GM21786 (cell line): ENCODE measurements around the gene CRIM1.

Experiments
- ATAC-seq: cut with Tn5 transposase; IDR thresholded peaks from one replicate; pipeline ENCODE4 v1.9.1; 2021; ENCODE audit not compliant: unreplicated experiment

The CRIM1 gene

DNA sequence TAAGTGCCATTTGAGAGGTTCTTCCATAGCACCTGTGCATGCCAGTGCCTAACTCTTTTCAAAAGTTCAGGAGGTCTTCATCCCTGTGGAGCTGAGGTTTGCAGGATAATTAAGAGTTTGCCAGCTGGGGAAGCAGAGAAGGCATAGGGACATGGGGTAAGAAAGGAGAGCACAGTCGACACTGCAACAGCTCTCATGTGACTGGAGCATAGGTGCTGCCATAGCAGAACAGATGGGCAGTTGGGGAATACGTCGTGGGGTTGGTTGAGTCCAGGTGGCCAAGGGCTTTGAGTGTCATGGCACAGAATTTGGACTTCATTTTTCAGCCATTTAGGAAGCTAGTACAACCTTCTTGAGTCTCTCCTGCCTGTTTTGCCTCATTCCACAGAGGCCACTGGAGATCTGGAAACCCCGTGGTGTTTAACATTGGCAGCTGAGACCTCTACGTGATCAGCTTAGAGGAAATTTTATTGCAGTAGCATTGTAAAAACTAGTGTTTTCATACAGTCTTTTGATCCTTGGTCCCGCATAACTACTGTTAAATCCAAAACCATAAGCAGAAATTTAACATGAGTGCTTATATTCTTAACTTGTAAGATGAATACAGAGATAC lies 65.1 kb downstream of the CRIM1 start:
- no peak for ATAC-seq

DNA sequence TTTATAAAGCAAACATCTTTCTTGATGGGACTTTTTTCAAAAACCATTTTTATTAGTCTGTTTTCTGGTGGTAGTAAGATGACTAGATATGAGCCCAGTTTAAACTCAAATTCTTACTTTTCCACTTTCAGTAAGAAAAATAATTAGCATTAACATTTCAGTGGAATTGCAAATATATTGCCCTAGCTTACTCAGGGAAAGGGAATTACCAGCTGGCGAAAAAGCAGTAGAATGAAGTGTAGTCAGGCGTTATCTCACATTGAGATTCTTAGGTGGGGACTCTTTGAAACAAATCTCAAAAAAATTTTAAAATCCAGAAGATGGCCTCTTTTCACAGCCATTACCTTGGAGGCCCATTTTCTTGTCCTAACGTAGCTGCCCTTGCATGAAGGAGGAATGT lies 65.8 kb downstream of the CRIM1 start:
- ATAC-seq: no peak

DNA sequence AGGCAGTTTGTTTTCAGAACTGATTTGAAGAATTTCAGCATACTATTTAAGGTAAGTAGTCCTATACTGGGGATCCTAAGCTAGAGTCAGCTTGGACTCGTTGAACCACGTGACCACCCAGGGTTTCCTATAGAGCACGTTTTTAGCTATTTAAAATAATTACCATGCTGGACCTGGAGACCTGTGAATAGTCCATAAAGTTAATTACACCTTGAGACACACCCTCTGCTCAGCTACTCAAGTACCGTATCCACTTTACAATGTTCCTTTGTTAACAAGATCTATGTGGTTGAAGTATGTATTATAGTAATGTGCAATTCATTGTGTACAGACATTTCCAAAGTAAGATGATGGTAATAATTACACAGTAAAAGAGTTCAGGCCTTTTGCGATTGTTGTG lies 67.6 kb downstream of the CRIM1 start:
- no peak for ATAC-seq

DNA sequence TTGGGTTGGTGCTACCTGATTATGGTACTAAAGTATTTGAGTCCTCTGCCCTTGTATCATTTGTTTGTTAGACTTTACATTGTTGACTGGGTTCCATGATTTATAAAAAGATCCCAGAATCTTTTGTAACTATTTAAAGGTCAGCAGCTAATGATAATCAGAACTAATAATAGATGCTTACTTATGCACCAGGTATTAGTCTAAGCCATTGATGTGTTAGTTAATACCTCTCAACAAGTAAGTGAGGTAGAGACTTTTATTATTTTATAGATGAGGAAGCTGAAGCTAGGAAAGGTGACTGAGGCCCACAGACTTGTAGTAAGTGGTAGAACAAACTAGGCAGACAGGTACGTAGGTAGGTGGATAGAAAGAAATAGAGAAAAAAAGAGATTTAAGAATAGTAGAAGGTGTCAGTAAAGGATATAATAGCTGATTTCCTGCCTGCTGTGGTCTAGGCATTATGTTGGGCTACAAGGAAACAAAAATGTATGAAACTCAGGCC lies 68.1 kb downstream of the CRIM1 start:
- no peak for ATAC-seq

DNA sequence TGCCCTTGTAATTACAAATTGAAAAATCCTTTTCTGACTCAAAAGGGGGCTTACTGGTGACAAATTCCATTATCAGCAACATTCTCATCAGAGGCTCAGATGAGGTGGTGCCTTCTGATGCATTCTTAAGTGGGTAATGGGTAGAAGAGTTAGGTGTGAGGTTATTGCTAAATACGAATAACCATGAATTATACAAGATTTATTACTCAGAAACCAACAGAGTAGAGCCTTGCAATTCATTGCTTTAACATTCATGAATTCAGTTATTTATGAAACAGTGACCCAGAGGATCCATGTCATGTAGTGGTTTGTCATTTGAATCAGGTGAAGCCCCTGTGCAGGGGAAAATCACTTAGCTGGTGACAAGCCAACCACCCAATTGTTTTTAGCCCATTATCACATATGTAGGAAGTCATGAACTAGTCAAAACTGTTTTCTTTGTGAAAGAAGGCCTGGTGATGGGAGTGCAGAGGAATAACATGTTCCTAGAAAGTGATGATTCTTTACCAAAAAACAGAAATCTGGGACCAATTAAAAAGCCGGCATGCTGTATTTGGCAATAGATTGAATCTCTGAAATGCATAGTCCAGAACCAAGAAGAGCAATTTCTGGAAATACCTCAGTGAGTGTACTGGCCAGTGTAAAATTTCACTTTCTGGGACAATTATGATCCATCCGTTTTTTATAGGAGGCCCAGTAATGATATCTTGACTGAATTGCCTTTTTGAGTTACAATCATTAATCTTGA lies 70.2 kb downstream of the CRIM1 start:
- no peak for ATAC-seq

DNA sequence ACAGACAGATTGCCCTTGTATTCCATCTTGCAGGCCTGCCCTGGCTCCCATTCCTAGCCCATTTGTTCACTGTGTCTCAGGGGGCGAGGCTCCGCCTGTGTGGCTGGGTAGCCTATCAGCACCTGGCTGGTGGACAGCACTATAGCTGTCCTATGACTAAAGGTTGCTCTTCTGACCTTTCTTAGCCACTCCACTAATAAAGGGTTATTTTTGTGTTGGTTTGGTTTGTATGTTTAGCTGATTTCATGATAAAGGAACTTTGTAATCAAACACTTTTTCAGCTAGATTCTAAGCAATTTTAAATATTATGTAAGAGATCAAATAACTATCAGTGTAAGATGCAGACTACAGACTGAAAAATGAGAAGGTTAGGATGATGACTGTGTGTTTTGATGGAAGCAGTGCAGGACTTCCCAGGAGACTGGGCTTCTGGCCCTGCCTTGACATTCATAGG lies 72.2 kb downstream of the CRIM1 start:
- no peak for ATAC-seq

DNA sequence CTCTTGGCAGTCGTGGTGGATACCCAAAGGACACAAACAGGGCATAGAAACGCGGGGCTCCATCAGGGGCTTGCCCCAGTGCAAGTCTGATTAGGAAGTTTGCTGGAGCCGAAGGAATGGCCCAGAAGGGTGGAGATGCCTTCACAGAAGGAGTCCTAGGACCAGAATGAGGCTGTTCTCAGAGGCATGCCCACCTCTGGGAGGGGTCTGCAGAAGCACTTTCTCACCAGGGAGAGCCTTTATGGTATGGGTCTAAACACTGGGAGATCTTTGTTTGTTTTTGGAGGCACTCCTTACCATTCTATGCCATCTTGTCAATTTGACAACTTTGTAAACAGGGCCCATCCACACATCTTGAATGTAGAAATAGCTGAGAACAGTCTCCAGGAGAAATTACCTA lies 75.0 kb downstream of the CRIM1 start:
- no peak for ATAC-seq

DNA sequence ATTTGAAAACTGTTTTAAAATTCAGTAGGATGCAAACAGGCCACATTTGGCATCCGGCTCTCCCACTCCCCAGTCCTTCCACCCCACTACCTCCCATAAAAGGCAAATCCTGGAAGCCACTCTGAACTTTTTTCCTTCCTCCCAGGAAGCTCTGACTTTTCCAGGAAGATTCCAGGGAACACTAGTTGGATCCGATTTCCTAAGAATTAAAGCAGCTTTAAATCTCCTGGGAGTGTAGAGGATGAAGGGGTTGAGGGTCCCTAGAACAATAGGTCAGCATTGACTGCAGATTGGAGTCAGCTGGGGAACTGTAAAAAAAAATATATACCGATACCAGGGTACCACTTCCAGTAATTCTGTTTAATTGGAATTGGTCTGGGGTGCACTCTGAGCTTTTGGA lies 76.9 kb downstream of the CRIM1 start:
- no peak for ATAC-seq

DNA sequence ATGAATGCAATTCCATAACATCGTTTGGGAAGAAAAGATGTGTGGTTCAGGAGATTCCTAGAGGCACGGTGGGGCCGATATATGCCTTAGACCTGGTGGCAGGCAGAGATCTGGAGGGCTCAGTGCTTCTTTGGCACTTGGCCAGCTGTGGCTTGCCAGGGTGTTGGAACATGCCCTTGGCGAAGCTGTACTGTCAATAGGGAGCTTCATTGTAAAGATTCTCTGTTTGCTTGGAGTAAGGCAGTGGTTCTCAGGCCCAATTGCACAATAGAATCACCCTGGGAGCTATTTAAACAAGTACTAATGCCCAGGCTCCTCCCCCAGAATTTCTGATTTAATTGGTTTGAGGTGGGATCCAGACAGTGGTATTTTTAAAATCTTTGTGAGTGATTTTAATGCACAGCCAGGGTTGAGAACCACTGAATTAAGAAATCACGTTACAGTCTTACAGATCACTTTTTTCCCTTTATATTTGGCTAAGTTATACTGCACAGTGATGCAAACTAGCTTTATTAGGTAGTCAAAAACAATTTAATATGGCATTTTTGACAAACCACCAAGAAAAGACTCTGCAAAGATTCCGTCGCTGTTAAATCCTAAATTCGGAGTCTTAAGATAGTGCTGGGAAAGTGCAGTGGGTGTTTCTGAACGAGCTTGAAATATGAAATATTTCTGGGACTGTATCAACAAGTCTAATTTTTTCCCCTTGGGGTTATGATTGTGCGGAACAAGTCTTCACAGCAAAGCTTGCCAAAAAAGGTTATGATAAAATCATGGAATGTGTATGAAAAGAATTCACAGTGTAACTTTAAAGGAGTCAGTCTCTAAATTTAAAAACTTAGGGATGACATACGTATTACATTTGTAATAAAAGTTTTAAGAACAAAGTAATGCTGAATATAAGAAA lies 78.0 kb downstream of the CRIM1 start:
- ATAC-seq: no peak

DNA sequence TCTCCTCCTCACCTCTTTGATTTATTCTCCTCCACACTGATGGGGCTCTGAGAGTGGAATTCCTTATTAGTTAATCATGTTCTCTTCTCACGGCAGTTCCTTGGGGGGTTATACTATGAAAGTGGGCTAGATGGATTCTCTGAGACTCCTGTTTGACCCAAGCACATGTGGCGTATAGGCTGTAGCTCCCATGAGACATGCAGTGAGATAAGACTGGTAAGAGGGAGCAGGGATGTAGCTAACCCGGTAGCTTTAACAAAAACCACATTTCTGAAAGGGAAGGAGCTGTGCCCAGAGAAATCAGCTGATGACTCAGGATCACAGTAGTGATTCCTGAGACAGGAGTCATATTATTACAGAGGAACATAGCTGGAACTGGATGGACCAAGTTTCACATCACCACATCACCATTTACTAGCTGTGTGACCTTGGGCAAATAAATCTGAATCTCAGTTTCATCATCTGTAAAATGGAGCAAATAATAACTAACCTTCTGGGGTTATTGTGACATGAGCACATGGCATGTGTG lies 82.9 kb downstream of the CRIM1 start:
- ATAC-seq: no peak

DNA sequence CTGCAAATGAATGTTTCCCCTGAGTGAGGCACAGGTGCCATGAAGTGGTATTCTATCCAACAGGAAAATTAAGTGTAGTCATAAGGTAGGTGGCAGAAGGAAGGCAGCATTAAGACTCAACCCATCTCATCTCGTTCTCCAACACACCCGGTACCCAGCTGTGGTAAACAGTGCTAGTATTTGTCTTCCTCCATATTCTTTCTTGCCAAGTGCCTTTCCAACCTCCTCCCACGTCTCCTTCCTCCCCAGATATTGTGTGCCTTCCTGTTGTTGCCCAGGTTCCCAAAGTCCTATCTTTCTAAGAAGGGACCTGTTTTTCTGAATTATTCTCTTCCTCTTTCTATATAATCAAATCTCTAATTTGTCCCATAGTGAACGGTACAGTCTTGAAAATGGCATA lies 83.5 kb downstream of the CRIM1 start:
- ATAC-seq: no peak

DNA sequence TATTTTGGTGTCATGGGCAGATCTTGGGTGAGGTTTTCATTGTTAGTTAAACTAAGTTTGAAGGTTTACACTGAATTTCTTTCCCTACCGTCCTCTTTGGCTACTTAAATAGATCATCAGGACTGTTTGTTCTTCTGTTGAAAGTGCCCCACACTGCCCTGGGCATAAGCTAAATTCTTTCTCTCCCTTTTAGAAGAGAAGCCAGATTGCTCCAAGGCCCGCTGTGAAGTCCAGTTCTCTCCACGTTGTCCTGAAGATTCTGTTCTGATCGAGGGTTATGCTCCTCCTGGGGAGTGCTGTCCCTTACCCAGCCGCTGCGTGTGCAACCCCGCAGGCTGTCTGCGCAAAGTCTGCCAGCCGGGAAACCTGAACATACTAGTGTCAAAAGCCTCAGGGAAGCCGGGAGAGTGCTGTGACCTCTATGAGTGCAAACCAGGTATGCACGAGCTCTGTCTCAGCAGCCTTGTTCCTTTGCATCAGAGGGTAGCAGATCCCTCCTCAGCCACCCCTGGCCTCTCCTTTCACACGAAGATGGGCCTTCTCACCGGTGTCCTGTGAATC lies 85.6 kb downstream of the CRIM1 start:
- no peak for ATAC-seq

DNA sequence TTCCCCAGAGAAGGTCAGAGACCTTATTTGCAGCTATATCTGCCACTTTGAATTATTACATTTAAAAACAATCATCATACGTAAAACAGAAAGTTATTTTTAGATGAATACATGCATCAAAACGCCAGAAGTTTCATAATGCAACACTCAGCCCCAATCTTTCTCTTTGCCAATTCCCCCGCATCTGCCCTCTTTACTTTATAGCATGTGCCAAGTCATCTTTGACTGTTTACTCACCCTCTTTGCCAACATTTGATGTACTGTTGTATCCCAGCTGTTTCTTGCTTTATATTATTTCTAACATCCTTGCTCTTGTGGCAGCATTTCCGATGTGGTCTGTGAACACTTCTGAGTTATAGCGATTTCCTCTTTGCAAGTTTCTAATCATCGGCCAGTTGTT lies 86.2 kb downstream of the CRIM1 start:
- peak; percentile 47 for ATAC-seq

DNA sequence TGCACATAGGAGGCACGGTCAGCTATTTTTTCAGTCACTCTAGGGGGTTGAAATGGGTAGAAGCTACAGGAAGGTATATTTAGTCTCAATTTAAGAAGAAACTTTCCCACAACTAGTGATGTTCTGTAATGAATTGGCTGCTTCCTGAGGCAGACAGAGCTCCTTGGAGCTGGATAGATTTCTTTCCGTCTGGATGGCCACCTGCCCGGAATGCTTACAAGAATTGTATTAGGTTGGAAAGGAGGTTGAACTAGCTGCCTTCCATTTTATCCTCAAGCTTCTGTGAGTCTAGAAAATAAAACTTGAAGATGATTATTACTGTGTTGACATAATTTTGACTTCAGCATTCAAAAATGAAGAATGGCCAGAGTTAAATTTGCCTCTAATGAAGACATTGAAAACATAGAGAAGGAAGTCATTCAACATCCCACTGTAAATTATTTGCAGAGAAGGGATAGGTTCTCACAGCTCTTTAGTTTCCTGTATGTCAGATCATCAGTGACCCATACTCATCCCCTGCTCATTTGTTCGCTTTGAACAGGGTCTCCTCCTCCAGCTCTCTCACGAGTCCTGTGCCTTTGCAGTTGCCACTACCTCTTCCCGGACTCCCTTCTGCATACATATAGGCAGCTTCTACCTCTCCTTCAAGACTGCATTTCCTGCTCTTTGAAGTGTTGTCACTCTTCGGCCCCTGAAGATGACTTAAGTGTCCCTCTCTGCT lies 88.8 kb downstream of the CRIM1 start:
- ATAC-seq: no peak

DNA sequence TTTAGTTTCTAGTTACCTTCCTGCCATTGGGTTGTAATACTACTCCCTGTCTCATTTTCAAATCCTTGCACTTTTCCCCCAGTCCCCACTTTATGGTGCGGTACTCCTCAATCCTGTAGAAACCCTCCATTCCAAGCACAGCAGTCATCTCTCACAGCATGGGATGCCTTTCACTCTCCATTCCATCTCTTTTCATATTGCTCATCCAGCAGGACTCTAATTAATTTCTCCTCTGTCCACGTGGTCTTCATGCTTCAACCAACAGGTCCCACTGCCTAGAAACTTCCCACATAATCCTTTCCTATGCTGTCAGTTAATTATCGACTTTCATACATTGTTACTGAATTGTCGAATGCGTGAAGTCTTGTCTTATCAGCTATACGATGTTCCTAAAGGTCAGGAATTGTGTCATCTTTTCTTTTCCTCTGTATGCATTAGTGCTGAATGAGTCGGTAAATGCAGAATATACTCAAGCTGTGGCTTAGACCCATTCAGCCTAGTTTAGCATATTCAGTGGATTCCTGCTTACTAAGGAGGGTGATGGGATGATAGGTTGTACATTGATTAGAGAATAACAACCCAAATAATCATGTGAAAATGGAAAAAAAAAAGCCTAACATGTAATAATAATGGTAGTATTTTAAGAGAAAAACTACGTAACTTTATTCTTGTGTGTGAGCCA lies 89.7 kb downstream of the CRIM1 start:
- no peak for ATAC-seq

DNA sequence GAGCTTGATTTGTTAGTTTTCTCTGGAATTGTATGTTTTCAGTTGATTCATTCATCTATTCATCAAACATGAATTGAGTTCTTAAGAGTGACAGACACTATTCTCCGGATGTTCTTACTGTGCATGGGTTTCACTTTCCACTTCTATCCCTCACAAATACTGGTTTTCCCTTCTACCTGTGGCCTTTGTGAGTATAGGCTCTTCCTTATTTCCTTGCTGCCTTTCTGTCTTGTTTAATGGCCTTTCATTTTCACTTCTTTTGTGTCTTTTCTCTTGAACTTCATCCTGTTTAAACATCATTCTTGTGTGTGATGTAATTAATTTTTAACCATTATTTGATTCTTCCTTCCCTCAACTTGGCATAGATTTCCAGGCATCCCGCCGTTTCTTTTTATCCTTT lies 90.7 kb downstream of the CRIM1 start:
- ATAC-seq: no peak

DNA sequence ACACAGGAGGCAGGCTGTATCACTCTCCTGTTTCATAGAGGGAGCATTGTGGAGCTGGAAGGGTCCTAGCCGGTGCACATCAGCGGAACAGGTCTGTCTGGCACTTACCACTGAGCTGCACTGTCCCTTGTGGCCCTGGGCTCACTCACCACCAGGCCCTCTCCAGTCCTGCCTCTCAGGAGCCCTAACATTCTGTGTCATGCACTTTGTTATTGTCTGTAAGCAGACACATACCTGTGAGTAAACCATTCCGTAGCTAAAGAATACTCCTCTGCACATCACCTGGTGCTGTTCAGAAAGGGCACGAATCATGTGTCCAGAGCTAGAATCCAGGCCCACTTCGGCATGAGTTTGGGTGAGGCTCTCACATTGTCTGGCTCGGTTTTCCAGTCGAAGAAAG lies 93.6 kb downstream of the CRIM1 start:
- ATAC-seq: no peak

DNA sequence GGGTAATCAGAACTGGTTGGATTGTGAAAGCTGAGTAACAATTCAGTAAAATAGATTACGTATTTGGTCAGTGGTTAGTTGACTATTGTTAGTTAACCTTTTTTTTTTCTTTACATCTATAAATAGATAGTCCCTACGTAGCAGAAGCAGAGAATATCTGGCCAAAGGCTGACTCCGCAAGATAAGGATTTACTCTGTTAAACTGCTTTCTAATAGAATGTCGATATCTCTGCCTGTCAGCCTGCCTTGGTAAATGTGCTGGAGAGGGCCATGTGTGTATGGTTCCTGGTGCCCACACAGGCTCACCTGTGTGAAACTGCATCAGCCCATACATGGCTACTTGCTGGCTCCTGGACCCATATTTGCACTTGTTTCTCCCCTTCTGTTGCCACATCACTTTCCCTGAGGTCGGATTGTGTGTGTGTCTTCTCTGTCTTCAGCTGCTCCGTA lies 94.4 kb downstream of the CRIM1 start:
- no peak for ATAC-seq

DNA sequence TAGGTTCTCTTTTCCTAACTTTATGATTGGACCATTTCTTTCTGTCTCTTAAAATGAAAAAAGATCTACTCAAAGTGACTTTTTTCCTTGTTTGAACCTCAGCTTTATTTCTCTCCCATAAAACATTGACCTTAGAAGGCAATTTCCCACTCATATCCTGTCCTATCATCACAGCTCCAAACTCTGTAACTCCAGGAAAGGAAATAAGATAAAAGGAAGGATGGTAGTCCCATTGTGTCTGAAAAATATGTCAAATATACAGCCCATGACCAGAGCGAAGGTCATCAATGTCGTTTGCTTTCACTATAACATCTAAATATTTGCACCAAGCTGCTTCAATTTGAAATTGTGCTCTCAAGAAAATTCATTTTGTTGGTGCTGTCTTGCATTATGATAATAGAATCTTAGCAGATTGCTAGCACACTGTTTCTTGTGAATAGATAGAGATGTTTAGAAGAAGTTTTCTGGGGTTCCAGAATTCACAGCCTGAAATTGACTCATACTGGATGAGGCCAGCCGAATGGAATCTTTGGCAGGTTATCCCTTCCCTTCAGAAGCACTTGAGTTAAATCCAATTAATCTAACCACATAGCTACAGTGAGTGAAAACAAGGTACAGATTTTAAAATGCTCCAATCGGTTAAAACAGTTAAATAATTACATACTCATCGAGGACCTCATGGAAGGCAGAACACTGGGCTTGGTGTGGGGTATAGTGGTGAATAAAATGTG lies 95.1 kb downstream of the CRIM1 start:
- no peak for ATAC-seq
